Measurements from ENCODE around the gene F2.
"Not testable (repeated sequence)": the region's sequence is repeated elsewhere in the genome, so short reads cannot be mapped to it uniquely, and the experiment has no call there.

The F2 gene

GRCh38 chr11:46719048-46719542 lies at the start of gene F2:
Gene F2, plus strand, starts transcription at chr11:46719213. Its CDS starts 23 bp downstream, at chr11:46719236.
- DNase-seq: no peak

GRCh38 chr11:46669711-46670139 lies 49.3 kb upstream of the F2 start:
- no peak for DNase-seq

DNA sequence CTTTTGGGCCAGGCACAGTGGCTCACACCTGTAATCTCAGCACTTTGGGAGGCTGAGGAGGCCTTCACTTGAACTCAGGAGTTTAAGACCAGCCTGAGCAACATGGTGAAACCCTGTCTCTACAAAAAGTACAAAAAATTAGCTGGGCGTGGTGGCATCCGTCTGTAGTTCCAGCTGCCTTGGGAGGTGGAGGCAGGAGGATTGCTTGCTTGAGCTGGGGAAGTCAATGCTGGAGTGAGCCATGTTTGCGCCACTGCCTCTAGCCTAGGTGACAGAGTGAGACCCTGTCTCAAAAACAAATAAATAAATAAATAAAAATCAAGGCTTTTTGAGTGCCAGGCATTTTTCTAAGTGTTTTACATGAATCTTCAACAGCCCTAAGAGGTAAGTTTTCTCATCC lies 48.5 kb upstream of the F2 start:
- DNase-seq: not testable (repeated sequence)

GRCh38 chr11:46671958-46672315 lies 47.1 kb upstream of the F2 start:
- DNase-seq: no peak

- no peak for DNase-seq
Measured at GRCh38 chr11:46672381-46672839, 46.6 kb upstream of the F2 start.

- no peak for DNase-seq
Measured at GRCh38 chr11:46673713-46674462, 45.1 kb upstream of the F2 start.

- DNase-seq: no peak
Measured at GRCh38 chr11:46674463-46675287, 44.3 kb upstream of the F2 start.

GRCh38 chr11:46675288-46675851 lies 43.6 kb upstream of the F2 start:
- peak; percentile 25 for DNase-seq

DNA sequence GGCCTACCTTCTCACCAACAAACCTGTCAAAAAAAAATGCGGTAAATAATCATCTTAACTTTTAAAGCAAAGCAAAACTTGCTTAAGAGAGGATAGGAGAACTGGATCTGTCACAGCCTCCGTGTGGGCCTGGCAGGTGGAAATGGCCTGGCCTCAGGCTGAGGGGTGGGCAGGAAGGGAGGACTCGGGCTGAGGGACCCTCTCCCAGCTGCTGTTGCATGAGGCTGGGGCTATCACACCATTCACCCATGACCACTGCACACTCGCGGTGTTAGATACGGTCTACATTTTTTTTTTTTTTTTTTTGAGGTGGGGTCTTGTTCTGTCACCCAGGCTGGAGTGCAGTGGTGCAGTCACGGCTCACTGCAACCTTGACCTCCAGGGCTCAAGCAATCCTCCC lies 43.1 kb upstream of the F2 start:
- no peak for DNase-seq

- no peak for DNase-seq
Measured at GRCh38 chr11:46676436-46677158, 42.4 kb upstream of the F2 start.

- DNase-seq: no peak
Measured at GRCh38 chr11:46677169-46677568, 41.8 kb upstream of the F2 start.

GRCh38 chr11:46677991-46678740 lies 40.8 kb upstream of the F2 start:
- DNase-seq: no peak

- no peak for DNase-seq
Measured at GRCh38 chr11:46678741-46679130, 40.3 kb upstream of the F2 start.

DNA sequence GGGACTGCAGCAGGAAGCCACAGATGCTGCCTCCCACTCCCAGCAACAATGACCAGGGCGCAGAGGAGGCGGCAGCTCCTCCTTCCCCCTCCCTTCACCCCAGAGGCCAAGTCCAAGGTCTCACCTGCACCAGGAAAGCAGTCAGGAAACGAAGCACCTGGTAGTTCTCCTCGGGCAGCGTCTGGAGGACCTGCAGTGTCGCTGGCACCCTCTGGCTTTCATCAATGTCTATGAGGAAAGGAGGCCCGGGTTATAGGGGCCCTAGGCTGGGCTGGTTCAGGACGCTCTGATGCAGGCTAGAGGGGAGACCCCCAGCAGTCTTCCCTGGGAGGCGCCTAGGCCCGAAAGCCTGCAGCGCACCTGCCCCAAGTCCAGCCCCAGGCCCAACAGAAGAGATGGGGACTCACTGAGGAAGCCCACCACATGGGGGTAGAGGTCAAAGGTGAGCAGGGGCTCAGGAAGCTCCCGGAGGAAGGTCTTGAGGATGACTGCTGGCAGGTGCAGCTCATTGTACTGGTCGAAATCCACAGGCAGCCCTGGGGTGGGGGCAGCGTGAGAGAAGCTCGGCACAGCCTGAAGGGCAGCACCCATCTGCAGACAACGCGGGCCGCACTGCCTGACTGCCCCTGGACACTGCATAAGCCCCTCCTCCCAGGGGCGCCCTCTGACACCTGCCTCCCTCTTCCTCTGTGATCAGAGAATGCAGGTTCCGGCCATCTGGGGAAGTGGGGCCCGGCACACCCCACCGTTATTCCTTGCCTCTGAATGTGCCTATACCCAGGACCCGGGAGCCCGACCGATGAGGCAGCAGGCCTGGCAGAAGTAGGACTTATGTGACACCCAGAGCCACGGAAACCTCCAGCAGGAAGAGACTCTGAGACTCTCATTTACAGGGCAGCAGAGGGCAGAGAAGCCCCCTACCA lies 39.5 kb upstream of the F2 start:
- no peak for DNase-seq

DNA sequence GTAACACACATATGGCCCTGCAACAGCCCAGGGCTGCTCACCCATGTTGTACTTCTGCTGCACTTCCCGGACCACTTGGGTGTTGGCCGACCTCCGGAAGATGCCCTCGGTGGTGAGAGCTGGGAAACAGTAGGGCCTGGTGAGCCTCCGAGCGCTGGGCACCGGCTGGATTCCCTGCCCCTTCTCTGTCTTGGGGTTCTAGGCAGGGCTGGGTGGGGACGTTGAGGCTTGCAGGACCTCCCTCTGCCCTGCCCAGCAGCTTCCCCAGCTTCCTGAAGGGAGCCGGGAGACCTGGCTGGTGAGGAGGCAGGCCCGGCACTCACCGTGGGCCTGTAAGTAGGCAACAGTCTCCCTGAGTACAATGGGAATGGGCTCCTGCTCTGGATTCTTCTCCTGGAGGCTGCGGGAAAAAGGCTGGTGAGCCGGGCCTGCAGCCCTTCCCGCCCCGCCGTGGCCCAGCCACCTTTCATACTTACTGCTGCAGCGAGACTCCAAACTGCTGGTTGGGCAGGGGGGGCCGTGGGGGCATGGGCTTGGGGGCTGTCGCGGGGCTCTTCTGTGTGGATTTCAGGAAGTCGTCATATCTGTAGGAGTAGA lies 38.8 kb upstream of the F2 start:
- DNase-seq: no peak

DNA sequence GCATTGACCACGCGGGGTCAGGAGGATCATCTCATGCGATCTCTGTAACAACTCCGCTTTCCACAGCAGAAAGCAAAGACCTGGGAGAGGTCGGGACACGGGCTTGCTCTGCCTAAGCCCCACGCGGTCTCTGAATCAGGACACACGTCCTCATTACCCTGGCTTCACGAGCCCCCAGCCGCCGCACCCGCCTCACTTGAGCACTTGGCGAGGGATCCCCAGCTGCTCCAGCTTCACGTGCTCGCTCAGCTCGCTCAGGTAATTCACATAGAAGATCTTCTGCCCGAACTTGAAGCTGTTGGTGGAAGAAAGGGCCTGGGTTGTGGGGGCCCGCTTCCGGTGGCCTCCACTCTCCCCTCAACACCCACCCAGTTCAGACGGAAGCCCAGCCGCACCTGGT lies 38.2 kb upstream of the F2 start:
- no peak for DNase-seq

DNA sequence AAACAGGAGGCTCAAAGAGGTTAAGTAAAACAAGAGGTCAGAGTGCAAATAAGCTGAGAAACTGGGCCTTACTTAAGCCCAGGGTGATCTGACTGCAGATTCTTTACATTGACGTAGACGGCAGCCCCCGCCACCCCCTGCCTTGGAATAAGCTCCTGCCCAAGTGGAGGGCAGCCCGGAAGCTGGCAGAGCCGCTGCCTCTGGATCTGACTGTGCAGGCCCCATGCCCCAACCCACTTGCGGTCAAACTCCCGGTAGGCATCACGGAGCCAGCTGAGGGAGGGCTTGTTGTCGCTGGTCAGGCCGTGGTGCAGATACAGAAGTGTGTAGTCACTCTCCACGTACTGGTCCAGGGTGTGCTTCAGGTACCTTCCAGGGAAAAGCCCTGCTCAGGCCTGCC lies 37.2 kb upstream of the F2 start:
- no peak for DNase-seq

DNA sequence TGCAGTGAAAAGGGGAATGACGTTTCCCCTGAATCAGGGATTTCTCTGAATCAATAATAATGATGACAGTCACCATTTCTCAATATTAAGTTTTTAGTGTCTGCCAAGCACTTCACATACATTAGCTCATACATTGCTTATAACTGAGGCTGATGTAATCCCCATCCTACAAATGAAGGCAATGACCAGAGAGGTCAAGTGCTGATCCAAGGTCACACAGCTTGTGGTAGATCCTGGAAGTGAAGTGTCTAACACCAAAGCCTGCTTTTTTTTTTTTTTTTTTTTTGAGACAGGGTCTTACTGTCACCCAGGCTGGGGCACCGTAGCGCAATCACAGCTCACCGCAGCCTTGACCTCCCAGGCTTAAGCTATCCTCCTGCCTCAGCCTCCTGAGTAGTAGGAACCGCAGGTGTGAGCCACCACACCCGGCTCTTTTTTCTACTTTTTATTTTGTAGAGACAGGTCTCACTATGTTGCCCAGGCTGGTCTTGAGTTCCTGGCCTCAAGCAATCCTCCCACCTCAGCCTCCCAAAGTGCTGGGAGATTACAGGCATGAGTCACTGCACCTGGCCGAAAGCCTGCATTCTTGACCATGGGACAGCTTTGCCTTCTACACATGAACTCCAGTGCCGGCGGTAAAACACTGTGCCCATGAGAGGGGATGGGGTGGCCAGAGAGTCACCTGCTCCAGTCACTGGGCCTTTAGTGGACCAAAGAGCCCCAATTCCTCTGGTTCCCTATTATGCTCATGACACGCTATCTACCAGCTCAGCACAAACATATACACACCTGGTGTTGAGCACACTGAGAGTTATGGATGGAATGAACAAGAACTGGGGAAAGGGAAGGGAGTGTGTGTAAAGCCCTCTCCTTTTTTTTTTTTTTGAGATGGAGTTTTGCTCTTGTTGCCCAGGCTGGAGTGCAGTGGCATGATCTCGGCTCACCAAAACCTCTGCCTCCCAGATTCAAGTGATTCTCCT lies 36.0 kb upstream of the F2 start:
- no peak for DNase-seq

- DNase-seq: no peak
Measured at GRCh38 chr11:46684367-46684766, 34.6 kb upstream of the F2 start.

Data from eye (tissue), 1 donor.